Loucy (cell line): ENCODE data around the gene VPS13D.

ENCODE experiments used
- H2AFZ ChIP-seq: fragments of 200-600 bp; sonication (generic); 2 replicates; pipeline ENCODE4 v1.6.0; 2016; ENCODE audit warnings: antibody characterized with exemption, mild to moderate bottlenecking, low read length, moderate library complexity
- H3F3A ChIP-seq: fragments of 200-600 bp; 2 replicates; pipeline ENCODE4 v1.6.0; 2016; ENCODE audit warnings: antibody characterized with exemption, low read depth, mild to moderate bottlenecking
- H3K27me3 ChIP-seq: fragments of 200-600 bp; sonication (generic); 2 replicates; pipeline ENCODE4 v1.6.1; 2014; ENCODE audit warnings: low read length, mild to moderate bottlenecking; ENCODE audit not compliant: insufficient read depth, poor library complexity, severe bottlenecking
- H3K36me3 ChIP-seq: fragments of 200-600 bp; sonication (generic); 2 replicates; pipeline ENCODE4 v1.6.1; 2016; ENCODE audit warnings: low read length; ENCODE audit not compliant: insufficient read depth
- H3K4me1 ChIP-seq: fragments of 200-600 bp; sonication (generic); 2 replicates; pipeline ENCODE4 v1.5.1; 2014; ENCODE audit warnings: low read length, mild to moderate bottlenecking; ENCODE audit not compliant: insufficient read depth, poor library complexity, severe bottlenecking
- H3K4me2 ChIP-seq: fragments of 200-600 bp; sonication (generic); 2 replicates; pipeline ENCODE4 v1.6.0; 2014; ENCODE audit warnings: antibody characterized with exemption, low read length, low read depth, mild to moderate bottlenecking; ENCODE audit not compliant: poor library complexity, severe bottlenecking
- H3K4me3 ChIP-seq: fragments of 200-600 bp; sonication (generic); 2 replicates; pipeline ENCODE4 v1.5.1; 2014; ENCODE audit warnings: low read length, mild to moderate bottlenecking, mixed read lengths; ENCODE audit not compliant: poor library complexity, severe bottlenecking
- H3K79me2 ChIP-seq: fragments of 200-600 bp; sonication (generic); 2 replicates; pipeline ENCODE4 v1.6.1; 2014; ENCODE audit warnings: low read length; ENCODE audit not compliant: insufficient read depth
- H3K9ac ChIP-seq: fragments of 200-600 bp; sonication (generic); 2 replicates; pipeline ENCODE4 v1.6.0; 2014; ENCODE audit warnings: mild to moderate bottlenecking, low read depth, low read length, moderate library complexity; ENCODE audit not compliant: poor library complexity, severe bottlenecking
- H3K9me2 ChIP-seq: fragments of 200-600 bp; sonication (generic); replicated peaks from 2 replicates; pipeline ENCODE4 v1.6.1; 2016; ENCODE audit warnings: low read depth, low read length, mixed read lengths
- H3K9me3 ChIP-seq: fragments of 200-600 bp; sonication (generic); 2 replicates; pipeline ENCODE4 v1.6.1; 2014; ENCODE audit warnings: mild to moderate bottlenecking, antibody characterized with exemption, low read length, low read depth; ENCODE audit not compliant: insufficient read depth
- H4K20me1 ChIP-seq: fragments of 200-600 bp; sonication (generic); 2 replicates; pipeline ENCODE4 v1.6.0; 2014; ENCODE audit warnings: antibody characterized with exemption, low read length, mild to moderate bottlenecking; ENCODE audit not compliant: insufficient read depth, poor library complexity, severe bottlenecking
- CTCF ChIP-seq: fragments of 200-600 bp; sonication (generic); conservative IDR thresholded peaks from 2 replicates; pipeline ENCODE4 v1.5.1; 2014; ENCODE audit warnings: mild to moderate bottlenecking, antibody characterized with exemption, low read length
- EZH2phosphoT487 ChIP-seq: fragments of 200-600 bp; IDR thresholded peaks from 2 replicates; pipeline ENCODE4 v1.6.1; 2018; ENCODE audit warnings: antibody characterized with exemption, mild to moderate bottlenecking, moderate library complexity, borderline replicate concordance

VPS13D gene

GRCh38 chr1:12478612-12478985 lies 248.8 kb downstream of the VPS13D start:
- Histone ChIP-seq H3K27me3 (no peaks in the 10 kb centered on the region), H3K79me2 (no peaks in the 10 kb centered on the region), H3K9ac (peak overlapping the region; percentile 71), H4K20me1 (no peaks in the 10 kb centered on the region), H3K9me3 (no peaks in the 10 kb centered on the region), H2AFZ (no peak overlapping the region; the same call in 1 of the 2 replicates), H3K4me1 (peaks cover 84% of the 10 kb centered on the region), H3F3A (peaks cover 11% of the 10 kb centered on the region), H3K36me3 (no peaks in the 10 kb centered on the region), H3K9me2 (no peaks in the 10 kb centered on the region), H3K4me2 (peak overlapping the region; percentile 65), H3K4me3 (peak overlapping the region; percentile 49)
- TF ChIP-seq EZH2phosphoT487, result no peak
- TF ChIP-seq CTCF, result no peak

GRCh38 chr1:12479311-12479710 lies 249.5 kb downstream of the VPS13D start:
- peak overlapping the region; percentile 71 for H3K9ac ChIP-seq

GRCh38 chr1:12480041-12480440 lies 250.2 kb downstream of the VPS13D start:
- peaks cover 70% of the 10 kb centered on the region for H3K4me1 ChIP-seq
- H3K79me2 ChIP-seq, result no peaks in the 10 kb centered on the region
- H3K27me3 ChIP-seq, result no peaks in the 10 kb centered on the region
- TF ChIP-seq CTCF (no peak), EZH2phosphoT487 (no peak)
- no peaks in the 10 kb centered on the region for H3K9me2 ChIP-seq
- peaks cover 11% of the 10 kb centered on the region for H3F3A ChIP-seq
- no peaks in the 10 kb centered on the region for H3K36me3 ChIP-seq
- no peak overlapping the region for H2AFZ ChIP-seq
- H3K4me2 ChIP-seq, result peak overlapping the region; percentile 31
- H3K9ac ChIP-seq, result peak overlapping the region; percentile 45
- H3K4me3 ChIP-seq, result no peak overlapping the region
- no peaks in the 10 kb centered on the region for H3K9me3 ChIP-seq
- H4K20me1 ChIP-seq, result no peaks in the 10 kb centered on the region

More at GRCh38 chr1:12479311-12479710, 249.5 kb downstream of the VPS13D start:
- peak overlapping the region; percentile 65 for H3K4me2 ChIP-seq
- H3K4me3 ChIP-seq, result peak overlapping the region; percentile 49
- no peaks in the 10 kb centered on the region for H3K9me2 ChIP-seq
- no peak overlapping the region for H2AFZ ChIP-seq
- no peaks in the 10 kb centered on the region for H3K79me2 ChIP-seq
- peaks cover 11% of the 10 kb centered on the region for H3F3A ChIP-seq
- H3K9me3 ChIP-seq, result no peaks in the 10 kb centered on the region
- no peak for TF ChIP-seq CTCF
- no peaks in the 10 kb centered on the region for H3K36me3 ChIP-seq
- H3K4me1 ChIP-seq, result peaks cover 77% of the 10 kb centered on the region
- H4K20me1 ChIP-seq, result no peaks in the 10 kb centered on the region
- no peaks in the 10 kb centered on the region for H3K27me3 ChIP-seq
